NCI-H146 treated with DMSO at 0.1 percent for 48 hours (cell line): ENCODE data around the gene PTK6.

Source experiments
- DNase-seq: peaks from one replicate; lab custom pipeline; 2025; ENCODE audit not compliant: unreplicated experiment; lab: John Stamatoyannopoulos, UW

The PTK6 gene

DNA sequence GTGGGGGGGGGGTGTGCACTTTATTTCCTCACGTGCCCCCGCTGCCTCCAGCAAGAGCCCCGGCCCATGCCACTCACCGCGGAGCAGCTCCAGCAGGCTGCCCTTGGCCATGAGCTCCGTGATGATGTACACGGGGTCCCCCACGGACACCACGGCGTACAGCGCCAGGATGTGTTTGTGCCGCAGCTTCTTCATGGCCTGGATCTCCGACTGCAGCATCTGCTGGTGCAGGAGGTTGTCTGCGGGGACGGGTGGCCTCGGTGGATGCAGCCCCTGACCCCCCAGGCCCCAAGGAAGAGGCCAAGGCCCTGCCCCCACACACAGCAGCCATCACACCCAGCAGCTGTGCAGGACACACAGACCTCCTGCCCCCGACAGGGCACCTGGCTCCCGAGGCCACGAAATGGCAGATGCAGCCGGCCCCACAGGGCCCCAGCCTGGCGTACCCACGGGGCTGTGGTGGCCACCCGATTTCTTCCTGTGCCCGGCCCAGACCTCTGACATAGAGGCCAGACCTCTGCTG, 4.7 kb downstream of the PTK6 start:
- DNase-seq = no peak

DNA sequence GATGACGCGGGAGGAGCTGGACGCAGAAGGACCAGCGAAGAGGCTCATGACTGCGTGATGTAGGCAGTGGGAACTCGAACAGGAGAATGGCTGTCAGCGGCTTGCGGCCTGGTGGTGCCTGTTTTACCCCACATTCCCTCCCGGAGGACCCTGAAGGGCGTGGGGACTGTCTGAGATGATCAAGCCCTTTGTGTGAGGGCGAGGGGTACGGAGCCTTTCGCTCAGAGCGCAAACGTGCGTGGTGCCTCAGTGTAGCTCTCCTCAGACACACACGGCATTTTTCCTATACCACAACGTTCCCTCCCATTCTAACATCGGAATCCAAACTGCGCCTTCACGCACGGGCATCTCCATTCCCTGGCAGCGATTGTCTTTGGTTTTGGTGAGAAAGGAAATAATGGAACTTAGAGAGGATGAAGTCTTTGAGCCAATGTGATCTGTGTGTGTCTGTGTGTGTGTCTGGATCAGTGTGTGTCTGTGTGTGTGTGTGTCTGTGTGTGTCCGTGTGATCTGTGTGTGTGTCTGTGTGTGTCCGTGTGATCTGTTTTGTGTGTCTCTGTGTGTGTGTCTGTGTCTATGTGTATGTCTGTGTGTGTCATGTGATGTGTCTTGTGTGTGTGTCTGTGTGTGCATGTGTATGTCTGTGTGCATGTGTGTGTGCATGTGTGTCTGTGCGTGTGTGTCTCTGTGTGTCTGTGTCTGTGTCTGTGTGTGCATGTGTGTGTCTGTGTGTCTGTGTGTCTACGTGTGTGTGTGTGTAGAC, 5.3 kb downstream of the PTK6 start:
- DNase-seq = no peak

DNA sequence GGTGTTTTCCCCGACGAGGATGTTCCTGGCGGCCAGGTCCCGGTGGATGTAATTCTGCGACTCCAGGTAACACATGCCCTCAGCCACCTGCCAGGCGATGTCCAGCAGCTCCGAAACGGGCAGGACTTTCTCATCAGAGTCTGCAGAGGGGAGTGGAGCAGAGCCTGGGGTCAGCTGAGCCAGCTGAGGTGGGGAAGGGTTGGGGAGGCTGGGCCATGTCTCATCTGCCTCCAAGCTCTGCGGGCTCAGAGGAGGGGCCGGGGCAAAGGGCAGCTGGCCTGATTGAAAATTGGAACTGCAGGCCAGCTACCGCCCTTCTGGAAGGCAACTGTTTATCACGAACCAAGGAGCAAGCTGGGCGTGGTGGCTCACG, 6.4 kb downstream of the PTK6 start:
- no peak for DNase-seq

DNA sequence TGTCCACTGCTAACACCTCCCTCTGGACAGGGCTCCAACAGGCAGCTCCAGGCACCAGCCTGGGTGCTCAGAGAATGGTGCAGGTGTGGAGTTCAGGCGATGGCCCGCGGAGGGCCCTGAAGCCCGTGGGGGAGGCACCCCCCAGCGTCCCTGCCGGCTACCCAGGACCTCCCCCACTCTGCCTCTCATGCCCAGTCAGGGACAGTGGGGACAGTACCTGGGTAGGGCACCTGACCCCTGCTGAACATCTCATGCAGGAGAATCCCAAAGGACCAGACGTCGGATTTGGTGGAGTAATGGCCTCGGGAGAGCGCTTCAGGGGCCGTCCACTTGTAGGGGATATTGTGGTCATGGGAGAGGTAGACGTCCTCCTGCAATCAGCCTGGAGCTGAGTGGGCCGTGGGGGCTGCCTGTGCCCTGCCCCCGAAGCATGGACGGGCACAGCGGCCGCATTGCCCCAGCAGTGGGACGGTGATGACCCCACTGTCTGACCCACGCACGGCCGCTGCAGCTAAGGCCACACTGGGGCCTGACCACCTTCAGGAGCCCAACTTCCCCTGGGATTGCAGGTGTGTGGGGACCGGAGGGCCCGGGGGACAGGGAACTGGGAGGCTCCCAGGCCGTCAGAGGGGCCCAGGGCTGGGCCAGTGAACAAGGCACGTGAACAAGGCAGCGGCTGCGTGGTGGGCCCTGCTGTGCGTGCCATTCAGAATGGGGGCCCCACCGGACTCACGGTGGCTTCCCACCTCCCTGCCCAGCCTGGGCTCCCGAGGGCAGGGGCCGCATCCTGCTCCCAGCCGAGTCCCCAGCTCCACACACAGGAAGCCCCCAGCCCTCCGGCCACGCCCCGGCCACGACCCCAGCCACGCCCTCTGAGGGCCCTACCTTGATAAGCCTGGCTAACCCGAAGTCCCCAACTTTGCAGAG, 7.1 kb downstream of the PTK6 start:
- no peak for DNase-seq

DNA sequence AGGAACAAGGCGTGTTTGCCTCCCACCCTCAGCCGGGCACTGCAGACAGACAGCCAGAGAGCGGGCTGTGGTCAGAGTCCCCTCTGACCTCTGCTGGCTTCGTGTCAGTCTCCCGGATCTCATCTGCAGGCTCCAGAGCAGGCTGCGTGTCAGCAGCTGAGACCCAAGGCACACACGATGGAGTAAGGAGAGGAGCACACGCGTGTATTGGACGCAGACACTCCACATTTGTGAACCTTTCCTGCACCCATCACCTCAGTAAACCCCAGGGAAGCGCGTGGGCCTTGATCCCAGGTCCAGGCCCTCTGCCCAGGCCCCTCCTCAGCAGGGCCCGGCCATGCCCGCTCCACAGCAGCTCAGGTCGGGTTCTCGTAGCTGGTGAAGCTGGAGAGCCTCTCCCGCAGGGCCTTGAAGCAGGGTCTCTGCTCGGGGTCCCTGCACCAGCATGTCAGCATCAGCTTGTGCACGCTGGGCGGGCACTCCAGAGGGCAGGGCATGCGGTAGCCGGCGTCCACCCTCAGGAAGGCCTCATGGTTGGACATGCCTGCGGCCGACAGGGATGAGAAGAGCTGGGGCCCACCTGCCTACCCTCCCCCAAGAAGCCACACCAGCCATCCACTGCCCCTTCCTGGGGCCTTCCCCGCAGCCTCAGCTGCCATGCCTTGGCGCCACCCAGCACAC, 7.9 kb downstream of the PTK6 start:
- DNase-seq = no peak

DNA sequence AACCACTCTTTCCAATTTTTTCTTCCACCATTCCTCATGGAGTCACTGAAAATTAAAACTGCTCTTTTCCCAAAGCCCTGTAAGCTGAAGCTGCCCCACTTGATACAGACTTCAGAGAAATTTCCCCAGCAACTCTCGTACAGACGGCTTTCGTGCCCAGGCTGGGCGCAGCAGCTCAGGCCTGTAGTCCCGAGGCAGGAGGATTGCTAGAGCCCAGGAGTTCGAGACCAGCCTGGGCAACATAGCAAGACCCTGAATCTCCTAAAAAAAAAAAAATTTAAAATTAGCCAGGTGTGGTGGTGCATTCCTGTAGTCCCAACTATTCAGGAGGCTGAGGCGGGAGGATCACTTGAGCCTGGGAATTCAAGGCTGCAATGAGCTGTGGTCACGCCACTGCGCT, 10.0 kb downstream of the PTK6 start:
- no peak for DNase-seq

DNA sequence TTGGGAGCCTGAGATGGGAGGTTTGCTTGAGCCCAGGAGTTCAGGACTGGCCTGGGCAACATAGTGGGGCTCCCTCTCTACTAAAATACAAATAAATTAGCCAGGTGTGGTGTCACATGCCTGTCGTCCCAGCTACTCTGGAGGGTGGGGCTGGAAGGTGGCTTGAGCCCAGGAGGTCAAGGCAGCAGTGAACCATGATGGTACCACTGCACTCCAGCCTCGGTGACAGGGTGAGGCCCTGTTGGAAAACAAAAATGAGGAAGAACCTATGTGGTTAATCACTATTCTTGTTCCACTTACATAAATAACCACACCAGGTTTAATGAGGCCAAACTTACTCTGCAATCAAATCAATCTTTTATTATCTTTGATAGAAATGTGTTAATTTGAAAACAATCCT, 11.2 kb downstream of the PTK6 start:
- DNase-seq = no peak

DNA sequence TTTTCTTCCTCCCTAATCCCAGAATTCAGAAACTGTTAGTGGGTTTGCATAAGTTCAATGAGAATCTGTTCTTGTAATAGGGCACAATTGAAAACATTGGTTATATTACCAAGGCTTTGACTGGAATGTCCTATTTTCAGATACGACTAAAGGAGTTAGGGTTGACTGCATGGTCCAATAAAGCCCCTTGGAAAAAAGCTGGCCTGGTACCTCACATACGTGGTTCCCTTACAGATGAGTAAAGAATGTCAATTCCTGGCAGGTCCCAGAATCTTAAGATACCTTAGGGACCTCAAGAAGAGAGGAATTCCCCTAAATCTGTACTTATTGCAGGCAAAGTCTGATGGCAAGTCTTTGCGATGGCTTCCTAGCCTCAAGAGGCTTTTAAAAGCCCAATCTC, 12.0 kb downstream of the PTK6 start:
- DNase-seq = no peak

DNA sequence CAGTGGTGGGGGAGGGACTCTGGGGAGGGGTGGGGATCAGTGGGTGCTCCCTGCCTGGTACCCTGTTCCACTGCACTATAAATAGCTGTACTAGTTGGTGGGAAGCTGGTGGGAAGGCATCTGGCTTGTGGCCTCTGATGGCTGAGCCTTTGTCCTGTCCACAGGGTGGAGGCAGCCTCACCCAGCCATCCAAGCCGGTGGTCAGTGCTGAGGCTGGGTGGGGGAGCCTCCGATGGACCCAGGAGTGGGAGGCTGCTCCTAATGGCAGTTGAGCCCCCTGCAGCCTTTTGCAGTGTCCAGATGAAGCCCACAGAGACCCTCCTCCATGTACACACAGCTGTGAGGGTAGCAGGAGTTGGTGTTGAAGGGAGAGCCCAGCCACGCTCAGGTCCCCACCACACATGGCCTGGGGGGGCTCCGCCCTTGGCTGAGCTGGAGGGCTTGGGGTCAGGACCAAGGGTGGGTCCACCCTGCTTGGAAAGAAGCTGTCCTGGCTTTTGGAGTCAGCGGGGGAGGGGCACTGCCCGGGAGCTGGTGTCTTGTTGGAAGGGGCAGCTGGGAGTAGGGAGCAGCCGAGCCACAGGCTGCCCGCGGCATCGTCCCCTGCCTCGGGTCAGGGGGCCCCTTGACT, 14.1 kb downstream of the PTK6 start:
- no peak for DNase-seq

DNA sequence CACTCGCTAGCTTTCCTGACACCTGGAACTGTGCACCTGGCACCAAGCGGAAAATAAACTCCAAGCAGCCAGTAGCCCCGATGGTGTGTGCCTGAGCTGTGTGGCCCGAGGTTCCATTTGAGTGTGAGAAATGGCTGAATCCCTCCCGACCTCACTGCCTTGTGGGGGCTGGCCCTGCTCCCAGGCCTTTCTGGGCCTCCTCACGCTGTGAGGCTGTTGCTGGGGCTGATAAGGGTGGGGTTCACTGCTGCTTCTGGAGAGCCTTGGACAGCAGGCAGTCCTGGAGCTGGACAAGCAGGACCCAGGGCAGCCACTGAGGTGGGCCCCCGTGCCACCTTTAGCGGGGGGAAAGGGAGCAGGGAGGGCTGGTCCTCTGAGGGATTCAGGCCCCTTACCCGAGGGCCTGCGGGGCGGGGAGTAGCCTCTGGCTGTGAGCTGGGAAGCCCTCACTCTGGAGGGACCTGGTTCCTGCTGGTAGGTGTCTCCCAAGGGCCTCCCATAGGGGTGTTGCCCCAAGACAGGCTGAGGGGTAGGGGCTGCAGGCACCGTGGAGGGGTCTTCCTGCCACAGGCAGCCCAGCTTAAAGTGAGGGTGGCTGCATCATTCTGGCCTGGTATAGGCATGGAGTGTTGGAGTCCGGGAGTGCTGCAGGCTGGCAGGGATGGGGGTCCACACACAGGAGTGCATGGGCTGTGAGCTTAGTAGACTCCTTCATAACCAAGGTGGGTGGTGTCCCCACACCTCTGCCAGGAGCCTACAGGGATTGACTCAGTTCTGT, 14.9 kb downstream of the PTK6 start:
- DNase-seq = no peak

DNA sequence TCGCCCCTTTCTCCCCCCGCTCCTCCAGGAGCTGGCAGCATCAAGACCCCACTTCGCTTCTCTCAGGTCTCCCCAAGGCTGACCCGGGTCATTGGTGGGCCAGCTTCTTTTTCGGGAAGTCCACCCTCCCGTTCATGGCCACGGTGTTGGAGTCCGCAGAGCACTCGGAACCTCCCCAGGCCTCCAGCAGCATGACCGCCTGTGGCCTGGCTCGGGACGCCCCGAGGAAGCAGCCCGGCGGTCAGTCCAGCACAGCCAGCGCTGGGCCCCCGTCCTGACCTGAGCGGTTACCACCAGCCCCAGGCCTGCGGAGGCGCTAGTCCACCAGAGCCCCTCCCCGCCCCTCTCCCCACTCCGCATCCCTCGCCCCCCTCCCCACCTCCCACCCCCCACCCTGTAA, 15.6 kb downstream of the PTK6 start:
- DNase-seq = no peak

DNA sequence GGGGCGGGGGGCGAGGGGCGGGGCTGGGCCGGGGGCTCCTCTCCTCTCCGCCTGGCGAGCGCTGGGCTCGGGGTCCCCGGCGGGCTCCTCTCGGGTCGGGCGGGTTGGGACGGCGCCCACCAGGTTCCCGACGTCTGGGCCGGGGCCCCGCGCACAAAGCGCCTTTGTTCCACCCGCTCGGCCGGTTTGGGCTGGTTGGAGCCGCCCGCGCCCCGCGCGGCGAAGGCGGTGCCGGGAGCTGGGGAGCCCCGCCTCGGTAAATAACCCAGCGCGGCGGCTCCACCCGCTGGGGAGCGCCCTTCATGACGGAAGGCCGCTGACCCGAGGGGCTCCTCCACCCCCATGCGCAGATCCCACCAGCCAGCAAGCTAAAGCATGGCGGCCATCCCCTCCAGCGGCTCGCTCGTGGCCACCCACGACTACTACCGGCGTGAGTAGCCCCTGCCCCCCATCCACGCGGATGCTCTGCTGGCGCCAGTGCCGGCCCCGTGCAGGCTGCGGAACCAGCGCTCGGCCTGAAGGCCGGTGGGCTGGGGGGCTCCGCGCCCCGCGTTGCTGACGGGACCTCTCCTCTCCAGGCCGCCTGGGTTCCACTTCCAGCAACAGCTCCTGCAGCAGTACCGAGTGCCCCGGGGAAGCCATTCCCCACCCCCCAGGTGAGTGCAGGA, 16.1 kb downstream of the PTK6 start:
- peak; percentile 31 for DNase-seq

DNA sequence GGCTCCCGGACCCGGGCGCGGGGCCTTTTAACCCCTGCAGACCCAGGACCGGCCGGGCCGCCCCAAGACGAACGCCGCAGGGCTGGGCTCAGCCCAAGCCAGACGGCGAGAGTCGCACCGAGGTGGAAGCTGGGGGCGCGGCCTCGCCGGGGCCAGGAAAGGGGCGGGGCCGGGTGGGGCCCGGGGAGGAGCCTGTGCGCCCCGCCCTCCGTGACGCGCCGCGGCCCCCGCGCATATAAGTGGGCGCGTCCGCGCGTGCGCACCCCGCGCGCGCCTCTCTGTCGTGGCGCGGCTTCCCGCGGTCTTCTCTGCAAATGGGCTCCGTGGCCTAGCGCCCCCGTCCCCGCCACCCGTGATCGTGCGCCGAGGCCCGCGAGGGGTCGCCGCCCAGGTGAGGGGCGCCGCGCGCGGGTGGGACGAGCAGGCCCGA, 16.7 kb downstream of the PTK6 start, which contains the start of gene PPDPF:
PPDPF (plus strand) TSS at position 262 of the 430 bp plus-strand sequence. CDS start 544 bp downstream, outside the sequence.
- DNase-seq = peak; percentile 68

DNA sequence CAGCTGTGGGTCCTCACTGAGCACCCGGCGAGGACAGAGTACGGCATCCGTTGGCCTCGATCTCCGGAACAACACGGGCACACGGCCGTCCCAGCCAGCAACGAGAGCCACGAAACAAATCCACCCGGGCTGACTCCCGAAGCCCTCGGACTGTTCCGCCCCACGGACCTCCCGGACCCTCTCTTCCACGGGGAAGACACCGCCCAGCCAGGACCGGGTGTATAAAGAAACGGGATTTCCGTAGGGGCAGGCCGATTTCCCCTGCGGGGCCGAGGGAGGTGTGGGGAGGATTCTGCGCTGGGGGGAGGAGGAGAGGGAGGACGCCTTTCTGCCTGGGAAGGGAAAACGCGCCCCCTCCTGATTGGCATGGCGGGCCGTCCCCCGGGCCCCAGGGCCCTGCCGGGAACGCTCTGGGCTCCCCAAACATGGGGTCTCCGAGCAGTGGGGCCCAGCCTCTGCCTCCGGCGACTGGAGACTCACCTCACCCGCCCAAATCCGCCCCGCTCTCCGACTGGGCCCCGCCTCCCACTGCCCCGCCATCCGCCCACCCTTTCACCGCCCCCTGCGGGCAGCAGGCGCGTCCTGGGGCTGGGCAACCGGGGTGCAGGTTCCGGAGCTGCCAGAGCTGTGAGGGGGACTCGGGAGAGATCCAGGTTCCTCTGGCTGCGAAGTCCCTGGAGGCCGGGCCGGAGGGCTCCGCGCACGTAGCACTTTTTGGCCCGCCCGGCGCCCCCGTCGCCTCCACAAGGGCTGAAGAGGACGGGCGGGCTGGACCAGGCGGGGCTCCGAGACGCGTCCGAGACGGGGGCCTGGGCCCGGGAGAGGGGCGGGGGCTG, 17.3 kb downstream of the PTK6 start:
- DNase-seq = peak; percentile 68

DNA sequence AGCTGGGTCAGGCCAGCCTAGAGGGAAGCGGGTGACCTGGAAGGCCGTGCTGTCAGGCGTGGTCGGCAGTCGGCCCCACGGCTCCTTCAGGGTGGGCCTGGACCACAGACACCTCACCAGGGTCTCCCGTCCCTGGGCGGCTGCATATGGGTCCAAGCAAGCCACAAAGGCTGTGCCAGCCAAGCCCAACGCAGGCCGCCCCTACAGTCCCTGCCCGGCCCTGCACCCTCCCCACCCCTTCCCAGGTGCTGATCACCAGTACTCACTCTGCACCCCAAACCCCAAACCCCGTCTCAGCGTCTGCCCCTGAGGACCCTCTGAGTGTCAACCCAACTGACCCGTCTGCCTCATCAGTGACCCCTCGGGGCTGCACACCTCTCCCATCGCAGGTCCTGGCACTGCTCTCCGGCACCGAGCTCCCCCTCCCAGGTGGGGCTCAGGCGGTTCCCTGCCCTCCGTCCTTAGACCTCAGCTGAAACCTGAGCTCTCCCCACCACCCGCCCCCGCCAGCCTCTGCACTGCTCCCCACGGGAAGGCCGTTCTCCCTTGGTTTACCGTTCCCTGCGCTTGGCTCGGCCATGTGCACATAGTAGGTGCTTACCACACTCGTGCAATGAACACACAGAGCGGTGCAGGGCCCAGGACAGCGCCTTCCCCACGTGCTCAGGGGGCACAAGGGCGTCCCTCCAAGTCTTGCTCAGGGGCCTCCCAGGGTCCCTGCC, 18.1 kb downstream of the PTK6 start:
- no peak for DNase-seq

DNA sequence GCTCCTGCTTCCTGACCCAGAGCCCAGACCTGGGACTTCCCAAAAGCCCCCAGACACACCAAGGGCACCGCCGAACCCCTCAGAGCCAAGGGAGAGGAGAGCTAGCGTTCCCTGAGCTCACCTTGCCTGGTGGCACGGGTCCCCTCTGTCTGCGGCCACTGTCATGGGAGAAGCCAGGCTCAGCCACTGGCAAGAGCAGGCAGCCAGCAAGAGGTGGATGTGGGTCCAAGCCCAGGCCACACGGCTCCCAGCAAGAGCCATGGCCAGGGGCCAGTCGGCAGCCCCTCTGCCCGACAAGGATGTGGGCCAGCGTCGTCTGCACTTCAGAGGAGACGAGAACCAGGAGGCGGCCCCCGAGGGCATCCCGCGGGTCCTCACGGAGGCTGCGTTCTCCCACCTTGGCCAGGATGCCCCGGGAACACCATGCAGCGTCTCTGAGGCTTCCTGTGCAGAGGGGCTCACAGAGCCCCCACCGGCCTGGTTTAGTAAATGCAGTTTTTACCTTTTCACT, 18.8 kb downstream of the PTK6 start:
- DNase-seq = no peak

DNA sequence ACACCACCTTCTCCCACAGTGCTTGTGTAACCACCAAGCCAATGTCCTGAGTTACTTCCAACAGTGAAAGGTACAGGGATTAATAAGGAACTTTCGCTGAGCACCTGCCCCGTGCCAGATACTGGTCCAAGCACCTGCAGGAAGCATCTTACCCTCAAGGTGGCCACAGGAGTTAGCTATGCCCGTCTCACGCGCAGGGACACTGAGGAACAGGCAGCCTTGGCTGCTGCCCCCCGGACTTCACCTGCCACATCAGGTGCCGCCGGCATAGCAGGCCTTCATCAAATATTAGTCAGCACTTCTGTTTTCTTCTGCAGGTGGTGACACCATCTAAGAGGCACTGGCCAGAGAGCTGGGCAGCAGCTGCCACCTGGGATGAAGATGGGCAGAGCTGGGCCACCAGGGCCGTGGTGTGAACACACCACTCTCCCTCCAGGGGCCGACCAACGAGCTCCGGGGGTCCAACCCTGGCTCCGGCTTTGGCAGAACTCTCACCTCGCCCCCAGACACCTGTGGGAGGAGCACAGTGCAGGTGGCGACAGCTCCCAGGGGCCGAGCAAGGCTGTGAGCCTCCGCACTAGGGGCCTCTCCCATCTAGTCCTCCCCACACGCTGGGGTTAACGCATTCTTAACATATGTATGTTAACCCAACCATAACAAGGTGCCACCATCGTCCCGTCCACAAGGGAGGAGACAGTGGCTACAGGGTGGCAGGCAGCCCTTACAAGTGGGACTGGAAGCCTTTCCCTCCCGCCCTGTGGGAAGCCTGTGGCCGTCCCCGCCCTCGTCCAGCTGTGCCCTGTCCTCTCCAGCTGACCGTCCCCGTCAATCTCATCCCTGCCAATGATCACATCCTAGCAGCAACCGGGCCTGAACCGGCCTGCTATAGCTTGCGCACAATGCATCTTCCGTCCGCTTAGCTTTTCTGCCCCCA, 19.5 kb downstream of the PTK6 start:
- DNase-seq = no peak
